ENCODE measurements around the gene ZEB1. TPM values are rescaled to one million over a fixed set of nuclear protein-coding genes. Genes with fewer than 3 reads are reported as not detected.
"Not testable (repeated sequence)": the region's sequence is repeated elsewhere in the genome, so short reads cannot be mapped to it uniquely, and the experiment has no call there.

The ZEB1 gene
- total RNA-seq, 1 experiment from 2014 or later, result 25.3 TPM

DNA sequence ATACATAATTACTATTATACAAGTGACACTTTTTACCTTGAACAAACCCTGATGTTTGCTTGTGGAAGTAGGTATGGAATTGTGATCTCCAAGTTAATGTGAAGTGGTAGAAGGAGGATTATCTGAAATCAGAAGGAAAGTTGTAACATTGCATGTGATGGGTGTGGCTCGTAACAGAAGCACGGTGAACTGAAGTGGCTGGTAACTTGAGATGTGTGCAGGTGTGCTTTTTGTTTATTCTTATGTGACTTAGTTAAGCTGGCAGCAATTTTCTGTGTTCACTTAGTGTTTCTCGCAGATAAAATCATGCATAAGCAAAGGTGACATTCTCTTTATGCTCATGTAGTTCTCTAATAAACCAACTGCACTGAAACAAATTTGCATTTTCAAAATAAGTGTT lies 82.3 kb downstream of the ZEB1 start:
- in situ Hi-C loops (cut with HindIII; ENCODE audit: low sequenced_read_pairs), result no loop called here
- DNase-seq (ENCODE audit: low spot score), result no peak

DNA sequence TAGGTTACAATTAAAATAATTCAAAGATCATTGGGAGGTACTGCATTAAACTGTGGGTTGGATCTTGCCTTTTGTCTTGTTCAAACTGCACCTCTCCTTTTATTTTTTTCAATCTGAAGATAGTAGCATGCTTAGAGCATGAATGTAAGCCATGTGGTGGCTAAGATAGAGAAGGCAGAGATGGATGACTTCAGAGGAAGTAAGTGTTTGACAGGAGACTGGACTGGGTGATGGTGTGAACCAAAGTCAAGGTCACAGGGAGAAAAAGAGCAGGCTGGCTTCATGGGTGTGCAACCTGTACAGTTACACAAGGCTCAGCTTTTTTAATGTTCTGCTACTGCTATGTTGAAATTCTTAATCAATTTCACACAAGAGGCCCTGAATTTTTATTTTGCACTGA lies 85.6 kb downstream of the ZEB1 start:
- no peak for DNase-seq (ENCODE audit: low spot score)
- in situ Hi-C loops (cut with HindIII; ENCODE audit: low sequenced_read_pairs), result no loop called here

DNA sequence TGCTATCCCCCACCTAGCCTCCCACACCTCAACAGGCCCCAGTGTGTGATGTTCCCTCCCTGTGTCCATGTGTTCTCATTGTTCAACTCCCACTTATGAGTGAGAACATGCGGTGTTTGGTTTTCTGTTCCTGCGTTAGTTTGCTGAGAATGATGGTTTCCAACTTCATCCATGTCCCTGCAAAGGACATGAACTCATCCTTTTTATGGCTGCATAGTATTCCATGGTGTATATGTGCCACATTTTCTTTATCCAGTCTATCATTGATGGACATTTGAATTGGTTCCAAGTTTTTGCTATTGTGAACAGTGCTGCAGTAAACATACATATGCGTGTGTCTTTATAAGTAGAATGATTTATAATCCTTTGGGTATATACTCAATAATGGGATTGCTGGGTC lies 86.8 kb downstream of the ZEB1 start:
- in situ Hi-C loops (cut with HindIII; ENCODE audit: low sequenced_read_pairs); DNase-seq (ENCODE audit: low spot score): not testable (repeated sequence)

DNA sequence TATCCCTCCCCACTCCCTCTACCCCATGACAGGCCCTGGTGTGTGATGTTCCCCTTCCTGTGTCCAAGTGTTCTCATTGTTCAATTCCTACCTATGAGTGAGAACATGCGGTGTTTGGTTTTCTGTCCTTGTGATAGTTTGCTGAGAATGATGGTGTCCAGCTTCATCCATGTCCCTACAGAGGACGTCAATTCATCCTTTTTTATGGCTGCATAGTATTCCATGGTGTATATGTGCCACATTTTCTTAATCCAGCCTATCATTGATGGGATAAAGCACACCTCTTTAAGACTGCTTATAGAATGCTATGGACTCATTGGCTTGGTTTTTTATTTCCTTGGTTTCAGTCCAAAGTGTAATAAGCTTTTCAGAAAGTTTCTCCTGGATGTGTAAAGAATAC lies 93.4 kb downstream of the ZEB1 start:
- DNase-seq (ENCODE audit: low spot score); in situ Hi-C loops (cut with HindIII; ENCODE audit: low sequenced_read_pairs): not testable (repeated sequence)

DNA sequence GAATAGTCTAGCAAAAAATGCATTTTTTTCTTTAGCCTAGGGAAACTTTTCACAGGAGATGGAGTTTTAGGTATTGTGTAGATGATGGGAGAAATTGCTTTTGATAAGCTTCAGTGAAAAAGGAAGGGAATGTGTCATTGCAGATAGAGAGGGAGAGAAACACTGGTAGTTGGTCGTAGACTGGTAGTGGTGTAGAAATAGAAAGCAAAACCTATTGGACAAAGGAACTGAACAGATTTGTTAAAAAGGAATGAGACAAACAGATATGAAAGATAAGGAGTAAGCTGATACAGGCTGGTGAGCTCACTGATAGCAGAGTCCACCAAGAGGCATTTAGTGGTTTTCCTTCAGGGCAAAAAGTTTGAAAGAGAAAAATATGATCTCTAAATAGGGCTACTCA lies 94.3 kb downstream of the ZEB1 start:
- in situ Hi-C loops (cut with HindIII; ENCODE audit: low sequenced_read_pairs), result no loop called here
- no peak for DNase-seq (ENCODE audit: low spot score)

DNA sequence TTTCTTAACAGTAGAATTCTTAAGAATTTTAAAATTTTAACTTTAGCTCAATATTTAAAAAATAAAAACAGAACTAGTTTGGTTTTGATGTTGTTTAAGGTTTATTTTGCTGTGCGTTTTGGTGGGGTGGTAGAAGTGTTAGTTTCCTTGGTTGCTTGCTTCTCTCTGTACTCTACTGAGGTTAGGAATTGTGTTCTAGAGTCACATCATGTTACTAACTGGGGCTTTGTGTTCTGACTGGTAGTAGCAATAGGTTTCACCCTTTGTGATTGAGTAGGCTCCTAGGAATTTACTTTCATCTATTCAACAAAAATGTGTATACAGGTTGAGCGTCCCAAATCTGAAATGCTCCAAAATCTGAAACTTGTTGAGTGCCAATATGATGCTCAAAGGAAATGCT lies 99.5 kb downstream of the ZEB1 start:
- no peak for DNase-seq (ENCODE audit: low spot score)
- in situ Hi-C loops (cut with HindIII; ENCODE audit: low sequenced_read_pairs), result no loop called here

DNA sequence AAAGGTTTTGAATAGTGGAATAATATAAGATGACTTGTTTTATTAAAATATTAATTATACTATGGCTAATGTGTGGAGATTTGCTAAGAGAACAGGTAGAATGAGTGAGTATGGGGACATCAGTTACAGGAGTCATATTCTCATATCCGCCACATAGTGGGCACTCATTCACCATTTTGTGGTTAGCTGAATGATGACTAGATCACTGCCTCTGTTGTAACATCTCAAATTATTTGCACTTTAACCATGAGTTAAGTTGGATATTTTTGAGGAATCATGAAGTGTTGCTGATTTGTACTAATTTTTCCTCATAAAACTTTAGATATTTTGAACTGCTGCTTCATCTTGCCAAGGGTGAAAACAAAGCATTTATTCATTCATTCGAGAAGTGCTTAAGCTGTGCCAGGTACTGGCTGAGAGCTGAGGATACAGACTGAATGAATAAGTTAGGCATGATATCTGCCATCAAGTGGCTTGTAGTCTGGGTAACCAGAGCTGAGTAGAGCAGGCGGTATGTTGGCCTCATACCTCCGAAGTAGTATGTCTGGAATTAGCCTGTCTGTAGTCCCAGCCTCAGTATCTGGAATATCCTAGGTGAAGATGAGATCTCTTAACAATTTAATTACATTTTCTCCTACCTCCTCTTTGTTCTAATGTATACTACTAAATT lies 100.5 kb downstream of the ZEB1 start:
- DNase-seq (ENCODE audit: low spot score), result no peak
- in situ Hi-C loops (cut with HindIII; ENCODE audit: low sequenced_read_pairs), result no loop called here

DNA sequence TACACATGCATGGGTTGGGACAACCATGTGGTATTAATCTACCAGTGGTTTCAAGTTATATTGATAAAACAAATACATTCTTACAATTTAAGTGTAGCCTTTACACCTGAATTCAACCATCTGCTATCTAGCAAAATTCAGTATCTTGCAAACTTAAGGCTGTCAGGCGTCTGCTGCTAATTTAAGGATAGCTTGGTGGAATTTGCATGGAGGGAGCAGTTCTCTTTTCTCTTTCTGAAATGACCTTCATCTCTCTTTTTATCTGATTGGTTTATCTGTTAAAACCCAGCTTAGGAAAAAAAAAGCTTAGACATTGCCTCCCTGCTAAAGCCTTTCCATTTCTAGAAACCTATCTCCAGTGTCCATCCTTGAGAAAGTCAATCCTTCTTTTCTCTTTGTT lies 102.3 kb downstream of the ZEB1 start:
- in situ Hi-C loops (cut with HindIII; ENCODE audit: low sequenced_read_pairs), result no loop called here
- no peak for DNase-seq (ENCODE audit: low spot score)

DNA sequence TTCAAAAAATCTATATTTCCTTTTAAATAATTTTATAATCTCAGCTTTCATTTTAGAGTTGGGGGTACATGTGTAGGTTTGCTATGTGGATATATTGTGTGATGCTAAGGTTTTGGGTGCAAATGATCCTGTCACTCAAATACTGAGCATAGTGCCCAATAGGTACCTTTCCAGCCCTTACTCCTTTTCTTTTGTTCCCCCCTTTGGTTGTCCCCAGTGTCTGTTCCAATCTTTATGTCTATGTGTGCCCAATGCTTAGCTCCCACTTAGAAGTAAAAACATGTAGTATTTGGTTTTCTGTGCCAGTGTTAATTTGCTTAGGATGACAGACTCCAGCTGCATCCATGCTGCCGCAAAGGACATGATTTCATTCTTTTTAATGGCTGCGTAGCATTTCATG lies 103.6 kb downstream of the ZEB1 start:
- in situ Hi-C loops (cut with HindIII; ENCODE audit: low sequenced_read_pairs), result no loop called here
- no peak for DNase-seq (ENCODE audit: low spot score)

DNA sequence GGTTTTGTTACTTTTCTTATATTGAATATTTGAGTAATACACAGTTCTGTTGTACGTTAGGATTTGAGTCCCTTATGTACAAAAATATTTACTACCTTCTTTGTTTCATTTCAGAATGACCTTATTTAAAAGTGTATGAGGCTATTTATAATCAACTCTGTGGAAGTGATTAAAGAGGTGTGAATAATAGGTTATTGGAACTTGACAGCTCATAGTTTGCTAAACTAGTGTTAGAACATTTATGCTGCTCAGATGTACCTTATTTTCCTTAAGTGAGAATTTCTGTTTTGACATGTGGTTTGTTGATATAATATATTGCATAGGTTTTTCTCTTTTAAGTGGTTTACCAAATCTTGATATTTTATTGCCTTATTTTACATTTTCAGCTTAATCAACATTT lies 105.5 kb downstream of the ZEB1 start:
- no peak for DNase-seq (ENCODE audit: low spot score)
- in situ Hi-C loops (cut with HindIII; ENCODE audit: low sequenced_read_pairs), result no loop called here

DNA sequence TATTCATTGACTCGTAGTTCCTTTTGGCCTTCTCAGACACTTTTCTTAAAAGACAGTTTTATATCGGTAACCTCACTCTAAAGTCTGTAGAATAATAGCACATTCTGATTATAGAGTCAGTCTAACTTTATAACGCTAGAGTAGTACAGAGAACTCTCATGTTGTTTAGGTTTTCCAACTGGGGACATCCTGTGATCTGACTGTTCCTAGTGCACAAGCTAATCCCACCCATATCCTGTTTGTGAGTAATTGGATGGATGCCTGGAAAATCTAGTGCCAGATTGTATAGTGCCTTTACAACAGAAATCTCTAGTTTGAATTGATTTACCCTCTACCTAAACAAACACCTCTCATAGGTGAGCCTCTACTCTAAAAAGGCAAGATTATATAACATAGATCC lies 107.4 kb downstream of the ZEB1 start:
- in situ Hi-C loops (cut with HindIII; ENCODE audit: low sequenced_read_pairs), result no loop called here
- no peak for DNase-seq (ENCODE audit: low spot score)

DNA sequence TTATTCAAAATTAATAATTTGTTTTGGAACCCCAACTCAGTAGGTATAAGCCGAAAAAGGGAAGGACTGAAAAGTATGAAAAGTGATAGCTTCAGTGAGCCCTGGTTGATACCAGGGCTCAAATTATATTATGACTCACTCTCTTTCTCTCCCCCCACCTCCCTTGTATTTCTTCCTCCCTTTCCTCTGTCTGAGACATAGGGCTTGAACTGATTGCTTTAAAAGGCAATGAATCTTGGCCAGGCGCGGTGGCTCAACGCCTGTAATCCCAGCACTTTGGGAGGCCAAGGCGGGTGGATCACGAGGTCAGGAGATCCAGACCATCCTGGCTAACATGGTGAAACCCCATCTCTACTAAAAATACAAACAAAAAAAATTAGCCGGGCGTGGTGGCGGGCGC lies 108.3 kb downstream of the ZEB1 start:
- DNase-seq (ENCODE audit: low spot score); in situ Hi-C loops (cut with HindIII; ENCODE audit: low sequenced_read_pairs): not testable (repeated sequence)

DNA sequence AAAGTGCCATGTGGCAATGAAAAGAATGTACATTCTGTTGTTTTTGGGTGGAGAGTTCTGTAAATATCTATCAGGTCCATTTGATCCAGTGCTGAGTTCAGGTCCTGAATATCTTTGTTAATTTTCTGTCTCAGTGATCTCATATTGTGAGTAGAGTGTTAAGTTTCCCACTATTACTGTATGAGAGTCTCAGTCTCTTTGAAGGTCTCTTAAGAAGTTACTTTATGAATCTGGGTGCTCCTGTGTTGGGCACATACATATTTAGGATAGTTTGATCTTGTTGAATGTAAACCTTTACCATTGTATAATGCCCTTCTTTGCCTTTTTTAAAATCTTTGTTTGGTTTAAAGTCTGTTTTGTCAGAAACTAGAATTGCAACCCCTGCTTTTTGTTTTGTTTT lies 109.5 kb downstream of the ZEB1 start:
- DNase-seq (ENCODE audit: low spot score); in situ Hi-C loops (cut with HindIII; ENCODE audit: low sequenced_read_pairs): not testable (repeated sequence)

DNA sequence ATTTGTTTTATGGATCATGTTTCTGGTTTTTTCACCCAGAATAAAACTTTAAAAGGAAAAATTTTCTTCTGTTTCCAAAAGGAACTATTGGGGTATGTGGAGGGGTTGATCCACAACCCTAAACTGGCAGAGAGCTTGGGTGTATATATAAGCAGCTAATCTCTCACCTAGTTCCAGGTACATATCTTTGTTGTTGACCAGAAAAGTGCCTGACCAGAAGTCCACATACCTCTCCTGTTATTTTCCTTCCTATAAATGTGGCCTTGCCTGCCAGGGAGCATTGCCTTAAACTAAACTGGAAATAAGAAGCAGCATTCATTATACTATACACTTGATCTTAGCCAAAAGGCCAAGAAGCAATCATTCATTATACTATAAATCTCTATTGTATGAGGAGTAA lies 112.0 kb downstream of the ZEB1 start:
- in situ Hi-C loops (cut with HindIII; ENCODE audit: low sequenced_read_pairs), result no loop called here
- DNase-seq (ENCODE audit: low spot score), result no peak

DNA sequence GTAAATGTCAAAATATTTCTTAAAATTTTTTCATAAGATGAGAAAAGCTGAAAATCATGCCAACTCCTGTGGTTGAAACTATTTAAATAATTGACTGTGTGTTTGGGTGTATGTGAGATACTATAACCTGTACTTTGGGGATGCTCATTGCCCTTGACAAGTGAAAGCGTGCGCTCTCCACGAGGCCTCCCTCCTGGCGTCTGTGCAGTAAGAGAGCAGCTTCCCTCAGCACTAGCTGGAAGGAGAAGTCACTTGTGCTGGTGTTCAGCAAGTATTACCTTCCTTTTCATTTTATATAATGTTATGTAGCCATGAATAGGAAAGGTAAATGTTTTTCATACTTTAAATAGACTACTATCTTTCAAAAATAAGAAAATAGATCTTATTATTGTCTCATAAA lies 118.9 kb downstream of the ZEB1 start:
- in situ Hi-C loops (cut with HindIII; ENCODE audit: low sequenced_read_pairs), result no loop called here
- DNase-seq (ENCODE audit: low spot score), result no peak

DNA sequence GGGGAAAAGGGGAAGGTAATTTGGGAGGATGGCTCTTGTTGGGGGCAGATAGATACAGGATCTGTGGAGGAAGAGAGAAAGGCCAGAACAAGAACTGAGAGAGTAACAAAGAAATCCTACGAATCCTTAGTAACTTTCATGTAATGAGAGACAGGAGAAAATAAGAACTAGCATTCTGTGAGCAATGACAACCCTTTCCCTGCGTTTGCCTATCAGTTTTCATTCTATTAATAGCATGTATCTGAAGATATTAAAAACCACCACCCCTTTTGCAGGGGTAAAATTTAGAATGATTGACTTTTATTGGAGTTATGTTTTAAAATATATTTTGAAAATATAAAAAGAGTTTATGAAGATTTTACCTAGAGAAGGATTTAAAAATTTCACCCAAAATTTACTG lies 132.8 kb downstream of the ZEB1 start:
- DNase-seq (ENCODE audit: low spot score), result no peak
- in situ Hi-C loops (cut with HindIII; ENCODE audit: low sequenced_read_pairs), result no loop called here

DNA sequence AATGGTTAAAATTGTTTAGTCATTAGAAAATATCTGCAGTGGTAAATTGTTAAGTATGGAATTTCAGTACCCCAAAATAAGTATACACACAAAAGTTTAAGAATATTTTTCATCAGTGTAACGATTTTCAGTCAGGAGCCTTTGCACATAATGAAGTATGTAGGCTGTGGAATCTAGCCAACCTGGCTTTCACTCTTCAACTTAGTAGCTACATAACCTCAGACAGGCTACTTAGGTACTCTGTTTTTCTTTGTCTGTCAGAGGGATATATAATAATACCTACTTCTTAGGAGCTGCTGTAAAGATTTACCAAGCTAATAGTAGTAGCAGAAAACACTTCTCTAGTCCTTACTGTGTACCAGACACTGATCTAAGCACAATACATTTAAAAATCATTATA lies 137.5 kb downstream of the ZEB1 start:
- in situ Hi-C loops (cut with HindIII; ENCODE audit: low sequenced_read_pairs), result no loop called here
- no peak for DNase-seq (ENCODE audit: low spot score)

DNA sequence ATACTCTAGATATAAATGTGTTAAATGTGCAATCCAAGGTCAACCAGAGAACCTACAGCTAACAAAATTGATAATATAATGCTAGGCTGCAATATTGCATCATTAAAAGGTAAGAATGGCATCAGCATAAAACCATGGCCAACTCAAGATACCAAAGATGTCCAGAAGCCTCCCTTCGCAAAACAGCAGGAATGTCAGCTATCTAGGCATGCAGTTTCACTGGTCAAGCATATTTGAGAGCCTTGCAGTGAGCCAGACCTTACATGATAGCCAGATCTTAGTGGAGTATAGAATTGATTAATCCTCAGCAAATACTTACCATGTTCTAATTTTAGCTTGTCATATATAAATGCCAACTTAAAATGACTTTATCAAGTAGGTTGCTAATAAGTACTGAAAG lies 138.8 kb downstream of the ZEB1 start:
- in situ Hi-C loops (cut with HindIII; ENCODE audit: low sequenced_read_pairs), result no loop called here
- DNase-seq (ENCODE audit: low spot score), result no peak

DNA sequence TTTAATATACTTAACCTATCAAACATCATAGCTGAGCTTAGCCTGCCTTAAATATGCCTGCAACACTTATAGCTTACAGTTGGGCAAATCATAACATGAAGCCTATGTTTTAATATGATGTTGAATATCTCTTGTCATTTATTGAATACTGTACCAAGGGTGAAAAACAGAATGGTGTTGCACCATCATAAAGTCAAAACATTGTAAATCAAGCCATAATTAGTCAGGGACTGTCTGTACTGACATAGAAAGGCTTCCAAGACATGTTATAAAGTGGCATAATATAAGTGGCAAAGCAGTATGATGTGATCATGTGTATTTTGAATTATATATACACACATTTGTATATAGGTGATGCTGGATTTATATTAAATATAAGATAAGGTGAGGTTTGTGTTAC lies 140.0 kb downstream of the ZEB1 start:
- no peak for DNase-seq (ENCODE audit: low spot score)
- in situ Hi-C loops (cut with HindIII; ENCODE audit: low sequenced_read_pairs), result no loop called here

DNA sequence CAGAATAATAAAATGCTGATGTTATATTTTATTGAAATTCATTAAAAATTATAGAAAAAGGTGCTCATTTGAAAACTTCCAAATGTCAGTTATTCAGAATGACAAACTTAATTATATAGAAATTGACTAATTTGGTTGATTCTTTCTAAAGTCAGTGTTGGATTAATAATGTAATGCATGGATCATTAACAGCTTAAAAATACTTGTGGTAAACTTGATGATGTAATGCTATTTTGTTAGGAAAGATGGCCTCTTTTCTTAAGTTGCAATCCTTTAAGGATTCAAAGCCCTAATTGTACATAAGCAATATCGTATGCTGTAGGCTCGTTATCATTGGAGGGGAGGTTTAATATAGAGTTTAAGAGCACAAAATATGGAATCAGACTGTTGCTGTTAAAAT lies 141.2 kb downstream of the ZEB1 start:
- DNase-seq (ENCODE audit: low spot score), result no peak
- in situ Hi-C loops (cut with HindIII; ENCODE audit: low sequenced_read_pairs), result no loop called here

DNA sequence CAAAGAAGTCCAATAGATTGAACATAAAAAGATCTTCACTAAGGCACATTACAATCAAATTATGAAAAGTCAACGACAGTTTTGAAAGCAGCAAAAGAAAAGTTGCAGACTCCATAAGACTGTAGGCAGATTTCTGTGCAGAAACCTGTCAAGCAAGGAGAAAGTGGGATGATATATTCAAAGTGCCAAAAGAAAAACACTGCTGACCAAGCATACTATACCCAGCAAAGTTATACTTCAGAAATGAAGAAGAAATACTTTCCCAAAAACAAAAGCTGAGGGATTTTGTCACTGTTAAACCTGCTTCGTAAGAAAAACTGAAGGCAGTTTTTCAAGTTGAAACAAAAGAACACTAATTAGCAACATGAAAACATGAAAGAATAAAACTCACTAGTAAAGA lies 145.5 kb downstream of the ZEB1 start:
- in situ Hi-C loops (cut with HindIII; ENCODE audit: low sequenced_read_pairs), result no loop called here
- DNase-seq (ENCODE audit: low spot score), result no peak

DNA sequence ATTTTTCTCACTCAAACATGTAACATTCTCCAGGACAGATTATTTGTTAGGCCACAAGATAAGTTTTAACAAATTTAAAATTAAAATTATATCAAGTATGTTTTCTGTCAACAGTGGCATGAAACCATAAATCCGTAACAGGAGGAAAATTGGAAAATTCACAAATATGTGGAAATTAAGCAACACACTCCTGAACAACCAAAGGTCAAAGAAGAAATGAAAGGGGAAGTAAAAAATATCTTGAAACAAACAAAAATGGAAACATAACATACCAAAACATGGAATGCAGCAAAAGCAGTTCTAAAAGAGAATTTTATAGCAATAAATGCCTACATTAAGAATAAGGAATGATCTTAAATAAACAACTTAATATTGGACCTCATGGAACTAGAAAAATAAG lies 147.3 kb downstream of the ZEB1 start:
- in situ Hi-C loops (cut with HindIII; ENCODE audit: low sequenced_read_pairs), result no loop called here
- DNase-seq (ENCODE audit: low spot score), result no peak
